ENCODE measurements around the gene ZNF33B.
"Not testable (repeated sequence)": the region's sequence is repeated elsewhere in the genome, so short reads cannot be mapped to it uniquely, and the experiment has no call there.

GRCh38 chr10:42665181-42665979, 27.0 kb upstream of the ZNF33B start:
- TF ChIP-seq, protein P1, sequence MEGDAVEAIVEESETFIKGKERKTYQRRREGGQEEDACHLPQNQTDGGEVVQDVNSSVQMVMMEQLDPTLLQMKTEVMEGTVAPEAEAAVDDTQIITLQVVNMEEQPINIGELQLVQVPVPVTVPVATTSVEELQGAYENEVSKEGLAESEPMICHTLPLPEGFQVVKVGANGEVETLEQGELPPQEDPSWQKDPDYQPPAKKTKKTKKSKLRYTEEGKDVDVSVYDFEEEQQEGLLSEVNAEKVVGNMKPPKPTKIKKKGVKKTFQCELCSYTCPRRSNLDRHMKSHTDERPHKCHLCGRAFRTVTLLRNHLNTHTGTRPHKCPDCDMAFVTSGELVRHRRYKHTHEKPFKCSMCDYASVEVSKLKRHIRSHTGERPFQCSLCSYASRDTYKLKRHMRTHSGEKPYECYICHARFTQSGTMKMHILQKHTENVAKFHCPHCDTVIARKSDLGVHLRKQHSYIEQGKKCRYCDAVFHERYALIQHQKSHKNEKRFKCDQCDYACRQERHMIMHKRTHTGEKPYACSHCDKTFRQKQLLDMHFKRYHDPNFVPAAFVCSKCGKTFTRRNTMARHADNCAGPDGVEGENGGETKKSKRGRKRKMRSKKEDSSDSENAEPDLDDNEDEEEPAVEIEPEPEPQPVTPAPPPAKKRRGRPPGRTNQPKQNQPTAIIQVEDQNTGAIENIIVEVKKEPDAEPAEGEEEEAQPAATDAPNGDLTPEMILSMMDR (IDR thresholded peaks at IDR 0.05; ENCODE audit: low read depth, low read length, poor library complexity, severe bottlenecking), result not testable (repeated sequence)
- TF ChIP-seq EZH2phosphoT487 (IDR thresholded peaks at IDR 0.05; ENCODE audit: borderline replicate concordance, low read length), result not testable (repeated sequence)

All from DOHH2 (cell line).